HG03520 (cell line): Measurements from ENCODE around the gene FBXO40.

Experiments
- ATAC-seq: cut with Tn5 transposase; IDR thresholded peaks from one replicate; pipeline ENCODE4 v1.9.1; 2021; ENCODE audit warnings: mild to moderate bottlenecking, moderate library complexity; ENCODE audit not compliant: unreplicated experiment

The FBXO40 gene

DNA sequence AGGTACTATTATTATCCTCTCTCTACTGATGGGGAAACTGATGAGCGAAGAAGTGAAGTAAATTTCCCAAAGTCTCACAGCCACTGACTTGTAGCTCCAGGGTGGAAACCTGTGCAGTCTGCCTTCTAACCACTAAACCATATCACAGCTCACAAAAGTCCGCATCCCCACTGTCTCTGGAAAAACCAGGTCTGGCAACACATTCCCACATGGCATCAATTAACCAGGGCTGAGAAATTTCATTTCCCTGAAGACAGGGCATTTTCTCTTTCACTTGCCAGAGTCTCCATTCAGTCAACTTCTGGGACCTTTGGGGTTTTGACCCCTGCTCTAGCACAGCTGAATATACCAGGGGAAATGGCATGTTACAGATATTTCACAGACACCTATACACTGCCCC lies 26.5 kb downstream of the FBXO40 start:
- ATAC-seq, result no peak

DNA sequence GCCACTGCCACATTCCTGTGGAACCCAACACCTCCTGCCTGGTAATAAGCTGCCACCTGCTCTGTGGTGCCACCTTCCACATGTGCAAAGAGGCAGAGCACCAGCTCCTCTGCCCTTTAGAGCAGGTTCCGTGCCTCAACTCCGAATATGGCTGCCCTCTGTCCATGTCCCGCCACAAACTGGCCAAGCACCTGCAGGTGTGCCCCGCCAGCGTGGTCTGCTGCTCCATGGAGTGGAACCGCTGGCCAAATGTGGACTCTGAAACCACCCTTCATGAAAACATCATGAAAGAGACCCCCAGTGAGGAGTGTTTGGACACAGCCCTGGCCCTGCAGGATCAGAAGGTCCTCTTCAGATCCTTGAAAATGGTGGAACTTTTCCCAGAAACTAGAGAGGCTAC lies 28.3 kb downstream of the FBXO40 start:
- no peak for ATAC-seq

DNA sequence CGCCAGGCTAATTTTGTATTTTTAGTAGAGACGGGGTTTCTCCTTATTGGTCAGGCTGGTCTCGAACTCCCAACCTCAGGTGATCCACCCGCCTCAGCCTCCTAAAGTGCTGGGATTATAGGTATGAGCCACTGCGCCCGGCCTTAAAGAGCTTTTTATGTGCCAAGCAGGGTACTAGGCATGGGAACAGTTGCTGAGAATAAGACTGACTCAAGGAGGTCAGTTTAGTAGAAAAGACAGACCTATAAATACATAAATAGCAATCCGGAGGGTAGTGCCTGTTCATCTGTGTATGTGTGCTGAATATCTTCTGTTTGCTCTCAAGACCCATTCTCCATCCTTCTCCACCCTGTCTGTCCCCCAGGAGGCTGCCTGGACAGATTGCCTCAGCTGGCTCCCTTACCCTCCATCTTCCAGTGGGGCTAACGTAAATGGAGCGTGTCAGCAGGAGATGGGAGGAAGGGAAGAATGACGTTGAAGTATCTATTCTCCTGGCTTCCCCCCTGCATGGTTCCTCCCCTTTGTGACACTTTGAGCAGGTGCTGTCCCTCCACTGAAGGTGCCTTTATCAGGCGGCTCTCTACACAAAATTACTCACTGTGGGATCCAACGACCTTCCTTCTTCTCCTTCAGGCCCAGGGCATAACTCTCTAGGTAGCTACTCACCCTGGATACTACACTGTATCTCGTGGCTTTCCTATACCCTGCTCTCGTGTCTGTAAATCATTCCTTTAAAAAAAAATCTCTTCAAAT lies 31.1 kb downstream of the FBXO40 start:
- no peak for ATAC-seq

DNA sequence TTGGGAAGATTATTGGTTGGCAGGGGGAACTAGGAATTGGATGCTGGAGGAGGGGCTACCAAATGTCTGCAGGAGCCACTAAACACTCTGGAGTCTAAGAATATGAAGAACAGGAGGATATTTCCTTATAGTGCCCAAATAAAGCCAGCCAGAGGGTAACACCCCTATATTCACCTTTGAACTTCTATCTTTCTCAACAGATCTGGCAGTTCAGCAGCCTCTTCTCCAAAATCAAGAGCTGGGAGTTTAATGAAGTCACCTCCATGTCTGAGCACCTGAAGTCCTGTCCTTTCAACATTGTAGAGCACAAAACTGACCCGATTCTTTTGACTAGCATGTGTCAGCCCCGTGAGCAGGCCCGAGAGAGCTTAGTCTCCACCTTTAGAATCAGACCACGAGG lies 33.3 kb downstream of the FBXO40 start:
- no peak for ATAC-seq

DNA sequence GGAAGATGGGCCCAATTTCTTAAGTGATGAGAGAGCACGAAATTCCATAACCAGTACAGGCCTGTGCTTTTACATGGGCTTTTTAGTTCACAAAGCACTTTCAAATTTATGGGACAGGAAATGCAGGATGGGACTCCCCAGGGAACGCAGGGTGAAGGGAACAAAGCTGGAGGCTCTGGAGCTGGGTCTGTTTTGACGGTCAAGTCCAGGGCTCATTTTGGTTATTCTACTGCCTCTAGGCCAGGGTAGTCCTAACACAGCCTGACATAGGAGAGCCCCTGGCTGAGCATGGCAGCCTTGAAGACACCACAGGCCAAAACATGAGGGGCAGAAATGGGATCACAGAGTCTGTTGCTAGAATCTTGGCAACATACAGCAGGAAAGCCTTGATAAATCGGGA lies 34.0 kb downstream of the FBXO40 start:
- no peak for ATAC-seq

DNA sequence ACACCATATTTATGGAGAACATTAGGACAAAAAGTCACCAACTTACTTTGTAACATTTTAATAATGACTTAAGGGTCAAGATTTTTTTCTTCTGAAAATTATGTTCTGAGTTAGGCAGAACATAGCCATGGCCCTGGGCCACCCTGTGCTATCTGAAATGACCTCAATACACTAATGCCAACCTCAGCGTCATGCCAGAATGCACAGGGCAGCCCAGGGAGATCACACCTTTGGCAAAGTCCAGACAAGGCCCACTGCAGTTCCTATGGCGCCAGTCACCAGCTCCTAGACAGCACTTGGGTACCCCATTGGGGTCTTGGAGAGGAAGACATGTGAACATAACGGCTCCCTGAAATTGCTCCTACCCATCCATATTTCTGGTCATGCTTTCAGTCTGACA lies 34.4 kb downstream of the FBXO40 start:
- no peak for ATAC-seq

DNA sequence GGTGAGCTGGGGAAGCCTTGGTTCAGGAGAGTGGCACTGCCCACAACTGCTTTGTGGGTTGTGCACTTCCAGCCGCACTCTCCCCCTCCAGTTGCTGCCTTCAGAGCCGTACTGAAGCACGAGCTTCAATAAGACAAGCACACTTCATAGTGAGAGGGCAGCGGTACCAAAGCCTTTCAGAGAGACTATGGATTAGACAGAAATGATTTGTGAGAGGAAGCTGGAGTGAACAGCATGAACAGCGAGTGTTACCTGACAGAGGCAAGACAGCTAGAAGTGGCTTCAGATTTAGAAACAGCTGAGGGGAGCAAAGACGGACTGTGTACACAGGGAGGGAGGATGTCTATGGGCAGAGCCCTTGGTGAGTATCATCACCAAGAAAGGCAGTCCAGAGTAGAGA lies 36.4 kb downstream of the FBXO40 start:
- ATAC-seq, result no peak

DNA sequence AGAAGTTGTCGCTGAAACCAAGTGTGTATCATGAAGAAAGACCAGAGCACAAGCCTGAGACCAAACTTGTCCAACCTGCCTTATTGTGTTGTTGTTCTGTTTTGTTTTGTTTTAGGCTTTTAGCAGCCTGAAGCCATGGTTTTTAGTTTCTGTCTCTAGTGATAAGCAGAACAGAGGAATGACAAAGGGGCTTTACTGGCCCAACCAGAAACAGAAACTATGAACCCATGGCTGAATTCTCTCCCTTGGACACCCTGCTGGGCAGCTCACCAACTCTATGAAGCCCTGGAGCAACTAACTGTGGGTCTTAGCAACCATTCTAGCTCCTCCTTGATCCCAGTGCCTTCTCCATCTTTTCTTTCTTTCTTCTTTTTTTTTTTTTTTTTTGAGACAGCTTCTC lies 37.2 kb downstream of the FBXO40 start:
- ATAC-seq, result no peak

DNA sequence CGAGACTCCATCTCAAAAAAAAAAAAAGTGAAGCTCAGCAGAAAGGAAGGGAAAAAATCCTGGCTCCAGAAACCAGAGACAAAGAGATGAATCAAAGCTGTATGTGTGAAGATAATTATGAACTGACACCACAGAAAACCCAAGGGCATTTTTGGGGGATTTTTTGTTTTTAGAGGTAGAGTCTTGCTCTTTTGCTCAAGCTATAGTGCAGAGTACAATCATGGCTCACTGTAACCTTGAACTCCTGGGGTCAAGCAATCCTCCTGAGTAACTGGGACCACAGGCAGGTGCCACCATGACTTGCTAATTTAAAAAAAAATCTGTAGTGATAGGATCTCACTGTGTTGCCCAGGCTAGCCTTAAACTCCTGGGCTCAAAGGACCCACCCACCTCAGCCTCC lies 44.7 kb downstream of the FBXO40 start:
- ATAC-seq, result no peak

DNA sequence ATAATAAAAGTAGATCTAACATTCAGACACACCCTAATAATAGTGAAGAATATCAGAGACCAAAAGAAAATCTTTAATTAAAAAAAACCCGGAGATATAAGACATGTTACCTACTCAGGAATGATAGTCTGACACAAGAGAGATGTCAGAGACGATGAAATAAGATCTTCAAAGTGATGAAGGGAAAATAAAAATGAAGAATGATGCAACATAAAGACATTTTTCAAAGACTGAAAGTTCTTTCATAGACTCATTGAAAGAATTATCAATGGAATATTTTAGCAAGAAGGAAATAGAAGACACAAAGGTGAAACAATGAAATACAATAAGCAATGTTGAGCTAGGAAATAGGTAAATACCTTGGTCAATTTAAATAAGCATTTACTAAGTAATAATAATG lies 47.9 kb downstream of the FBXO40 start:
- ATAC-seq, result no peak

DNA sequence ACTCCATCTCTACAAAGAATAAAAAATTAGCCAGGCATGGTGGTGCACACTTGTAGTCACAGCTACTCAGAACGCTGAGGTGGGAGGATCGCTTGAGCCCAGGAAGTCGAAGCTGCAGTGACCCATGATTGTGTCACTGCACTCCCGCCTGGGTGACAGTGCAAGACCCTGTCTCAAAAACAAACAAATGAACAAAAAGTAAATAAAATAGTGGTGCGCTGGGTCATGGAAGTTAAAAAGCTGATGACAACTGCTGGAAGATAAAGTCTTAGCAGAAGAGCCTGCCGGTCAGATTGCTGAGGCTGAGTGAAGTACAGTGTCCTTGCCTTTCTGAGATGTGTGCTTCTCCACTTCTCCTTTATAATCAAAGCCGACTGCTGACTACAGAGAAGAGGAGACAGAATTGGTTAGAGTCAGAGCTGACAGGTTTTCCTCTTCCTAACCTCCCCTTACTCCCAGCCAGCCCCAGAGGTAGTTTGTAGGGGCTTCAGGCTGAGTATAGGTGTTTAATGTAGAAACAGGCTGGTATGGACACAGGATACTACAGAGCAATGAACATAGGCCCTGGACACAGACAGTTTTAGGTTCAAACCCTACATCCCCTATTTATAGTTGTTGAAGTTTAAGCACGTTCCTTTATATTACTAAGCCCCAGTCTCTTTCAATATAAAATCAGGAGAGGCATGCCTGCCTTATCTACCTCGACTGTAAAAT lies 49.6 kb downstream of the FBXO40 start:
- ATAC-seq, result no peak

DNA sequence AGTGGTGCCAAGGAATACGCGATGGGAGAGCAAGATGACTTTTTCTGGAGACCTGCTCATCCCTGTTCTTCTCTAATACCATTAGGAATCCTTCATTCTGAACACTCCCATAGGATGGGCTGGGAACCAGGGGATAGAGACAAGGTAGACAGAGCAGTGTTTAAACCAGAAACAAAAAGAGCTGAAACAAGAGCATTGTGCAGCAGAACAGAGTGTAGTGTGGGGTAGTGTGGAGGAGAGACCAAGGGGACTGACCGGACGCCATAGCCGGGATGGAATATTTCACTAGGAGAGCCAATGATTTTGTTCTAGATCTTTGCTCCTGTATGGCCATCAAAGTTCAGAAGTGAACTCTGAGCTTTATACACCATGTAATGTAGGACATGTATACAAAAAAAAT lies 51.9 kb downstream of the FBXO40 start:
- no peak for ATAC-seq

DNA sequence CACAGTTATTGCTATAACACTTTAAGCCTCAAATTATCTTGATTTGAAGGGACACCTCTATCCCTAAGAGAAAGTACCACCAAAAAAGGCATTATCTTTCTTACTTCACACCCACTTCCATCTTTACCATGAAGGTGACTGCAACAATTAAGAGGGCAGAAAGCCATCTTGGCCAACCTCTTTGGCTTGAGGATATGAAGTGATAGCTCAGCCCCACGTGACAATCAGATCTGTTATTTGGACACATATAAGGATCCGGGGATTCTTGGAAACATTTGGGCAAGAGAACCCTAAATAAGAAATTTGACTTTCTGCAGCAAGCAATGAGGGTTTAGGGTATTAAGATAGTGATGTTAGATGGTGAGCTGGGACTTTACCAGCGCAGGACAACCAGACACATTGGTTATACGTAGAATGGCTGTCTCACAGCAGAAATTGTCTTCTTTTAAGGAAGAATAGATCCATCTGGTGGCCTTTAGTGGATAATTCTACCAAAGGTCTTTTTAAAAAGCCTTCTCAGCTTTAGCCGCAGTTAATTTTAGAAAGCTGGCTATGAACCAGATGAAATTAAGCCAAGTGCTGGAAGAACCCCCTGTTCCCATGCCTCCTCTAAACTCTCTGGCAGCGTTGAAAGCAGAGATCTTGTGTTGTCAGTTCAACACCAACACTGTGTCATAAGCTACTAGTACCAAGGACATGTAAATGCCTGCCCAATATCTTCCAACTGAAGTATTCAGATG lies 55.2 kb downstream of the FBXO40 start:
- no peak for ATAC-seq

DNA sequence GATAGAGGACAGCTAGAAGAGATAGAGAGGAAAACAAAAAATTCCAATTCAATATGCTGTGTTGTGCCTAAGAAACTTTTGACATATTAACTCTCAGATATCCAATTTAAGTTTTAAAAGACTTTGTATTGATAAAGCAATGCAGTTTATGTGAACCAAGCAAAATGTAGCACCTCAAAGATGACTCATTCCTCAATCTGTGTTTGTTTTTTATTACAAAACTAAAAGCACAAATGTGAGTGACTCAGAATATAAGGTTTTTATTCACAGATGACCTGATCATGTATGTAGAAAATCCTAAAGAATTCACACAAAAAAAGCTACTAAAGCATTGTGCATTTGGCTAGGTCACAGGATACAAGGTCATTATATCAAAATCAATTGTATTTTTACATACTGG lies 56.5 kb downstream of the FBXO40 start:
- ATAC-seq, result no peak

DNA sequence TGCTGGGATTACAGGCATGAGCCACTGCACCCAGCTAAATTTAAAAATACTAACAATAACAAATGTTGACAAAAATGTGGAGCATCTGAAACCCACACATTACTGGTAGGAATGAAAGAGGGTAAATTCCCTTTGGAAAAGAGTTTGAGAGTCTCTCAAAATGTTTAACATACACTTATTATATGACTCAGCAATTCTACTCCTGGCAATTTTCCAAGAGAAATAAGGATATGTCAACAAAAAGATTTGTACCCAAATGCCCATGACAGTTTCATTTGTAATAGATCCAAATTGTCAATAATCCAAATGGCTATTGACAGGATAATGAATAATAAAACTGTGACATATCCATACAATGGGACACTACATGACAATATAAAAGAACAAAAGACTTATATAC lies 58.5 kb downstream of the FBXO40 start:
- ATAC-seq, result no peak

DNA sequence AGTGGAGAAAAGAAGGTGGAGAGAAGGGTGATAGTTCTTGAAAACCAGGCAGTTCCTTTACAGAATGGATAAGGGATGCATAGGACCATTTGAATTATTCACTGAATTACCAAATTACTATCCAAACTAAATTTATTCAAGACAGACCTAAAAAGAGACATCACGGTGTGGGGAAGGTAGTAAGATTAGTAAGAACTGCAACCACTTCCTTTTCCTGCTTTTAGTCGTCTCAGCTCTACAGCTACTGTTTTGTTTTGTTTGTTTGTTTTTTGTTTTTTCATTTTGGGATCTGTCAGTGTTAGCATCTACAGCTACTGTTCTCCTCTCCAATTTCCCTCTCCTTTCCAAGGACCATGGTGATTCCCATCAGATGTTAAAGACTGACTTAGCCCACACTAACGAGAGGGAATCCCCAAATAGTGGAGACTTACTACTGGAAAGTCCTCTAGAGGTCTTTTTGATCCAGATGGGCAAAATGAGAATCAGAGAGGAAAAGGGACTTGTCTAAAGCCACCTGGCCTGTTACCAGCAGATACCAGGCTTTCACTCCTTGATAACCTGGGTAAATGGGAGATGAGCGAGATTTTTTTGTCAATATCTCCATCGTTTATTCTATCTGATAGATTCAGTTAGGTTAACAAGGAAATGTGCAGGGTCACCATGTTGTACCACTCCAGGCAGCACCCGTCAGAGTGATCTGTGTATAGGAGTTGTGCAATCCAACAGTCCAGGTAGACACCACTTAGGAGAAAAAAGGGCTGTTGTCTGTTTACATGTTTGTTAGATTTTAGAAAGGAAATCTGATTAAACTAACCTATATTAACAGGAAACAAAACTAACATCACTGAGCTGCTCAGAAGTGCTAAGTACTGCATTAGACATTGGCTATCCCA lies 61.6 kb downstream of the FBXO40 start:
- no peak for ATAC-seq

DNA sequence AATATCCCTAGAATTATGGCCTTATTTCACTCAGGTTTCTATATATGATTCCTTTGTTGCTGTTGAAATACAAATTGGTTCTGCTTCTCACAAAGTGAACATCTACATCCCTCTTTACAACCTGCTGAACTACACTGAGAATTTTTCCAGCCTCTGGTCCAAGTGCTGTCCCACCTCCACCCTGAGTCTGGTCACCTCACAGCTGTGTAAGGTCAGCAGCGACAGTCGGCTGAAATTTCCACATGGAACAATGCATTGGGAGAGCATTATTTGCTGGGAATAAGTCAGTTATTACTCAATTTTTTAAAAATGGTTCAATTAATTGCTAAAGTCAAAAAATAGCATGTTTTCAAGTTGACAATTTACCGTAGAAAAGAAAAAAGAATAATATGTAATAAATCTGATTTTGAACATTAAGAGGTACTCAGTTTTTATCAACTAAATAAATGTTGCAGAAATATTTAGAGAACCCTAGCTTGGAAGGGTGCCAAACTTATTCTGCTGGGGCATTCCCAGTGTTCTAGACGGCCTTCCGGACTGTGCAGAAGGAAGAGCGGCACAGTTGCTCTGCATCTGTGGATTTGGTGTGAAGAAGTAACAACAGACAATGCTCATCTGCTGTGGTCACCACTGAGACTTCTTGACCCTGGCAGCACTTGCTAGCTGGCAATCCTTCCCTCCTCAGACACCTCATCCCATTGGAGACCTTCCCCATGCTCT lies 65.7 kb downstream of the FBXO40 start:
- no peak for ATAC-seq

DNA sequence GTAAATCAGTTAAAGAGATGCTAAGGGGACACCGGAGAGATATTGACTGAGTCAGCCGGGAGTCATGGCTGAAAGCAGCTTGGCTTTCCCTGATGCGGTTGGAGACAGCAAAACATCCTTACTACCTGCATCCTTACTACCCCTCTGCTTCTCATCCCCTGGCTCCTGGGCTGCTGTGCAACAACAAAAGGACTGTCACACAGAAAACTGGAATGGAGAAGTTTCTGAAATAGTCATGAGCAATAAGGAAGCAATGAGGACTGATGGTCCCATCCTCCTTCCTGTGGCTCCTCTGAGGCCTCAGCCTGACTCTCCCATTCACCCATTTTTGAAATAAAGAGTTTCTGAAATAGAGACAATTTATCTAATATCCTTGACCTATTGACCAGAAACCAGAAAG lies 66.4 kb downstream of the FBXO40 start:
- ATAC-seq, result no peak

DNA sequence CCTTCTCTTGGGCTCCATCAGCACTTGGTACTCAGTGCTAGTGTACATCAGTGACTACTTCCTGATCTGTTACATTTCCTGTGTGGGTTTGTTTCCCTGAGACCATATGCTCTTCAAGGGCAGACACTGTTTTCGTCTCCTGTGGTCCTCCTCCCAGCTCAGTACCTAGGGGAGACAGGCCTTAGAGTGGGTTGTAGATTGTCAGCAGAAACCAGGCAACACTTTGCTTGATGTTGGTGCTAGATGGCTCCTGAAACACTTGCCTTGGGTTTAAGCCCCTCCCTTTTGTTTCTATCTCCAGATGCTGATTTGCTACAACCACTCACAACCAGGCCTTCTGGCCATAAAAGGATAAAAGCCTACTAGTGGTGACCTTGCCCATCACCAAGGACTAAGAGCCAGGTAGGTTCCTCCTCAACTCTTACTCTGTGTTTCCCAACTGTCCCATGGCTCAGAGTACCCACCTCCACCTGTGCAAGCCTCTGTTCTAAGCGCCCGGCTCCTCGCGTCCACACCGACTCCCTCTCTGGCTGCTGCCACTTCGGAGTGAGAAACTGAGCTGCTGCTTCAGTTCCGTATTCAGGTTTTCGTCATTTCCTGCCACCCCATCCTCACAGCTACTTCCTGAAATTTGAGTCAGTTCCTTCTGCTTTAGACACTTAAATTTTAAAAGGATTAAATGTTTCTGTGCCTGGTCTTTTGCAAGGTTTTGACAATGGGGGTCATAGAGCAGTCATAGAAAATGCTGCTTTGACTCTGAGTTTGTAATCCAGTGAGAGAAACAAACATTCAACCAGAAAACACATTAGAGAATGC lies 67.4 kb downstream of the FBXO40 start, which contains the start of gene HCLS1:
HCLS1 (minus strand) TSS at position 548 of the 816 bp plus-strand sequence. CDS start 2,556 bp downstream, outside the sequence.
- ATAC-seq, result peak; percentile 79
